Muscle of leg (tissue), 11 donors: Measurements from ENCODE around the gene SIGLEC10. TPM values are rescaled to one million over a fixed set of nuclear protein-coding genes. Genes with fewer than 3 reads are reported as not detected.
"Not testable (repeated sequence)": the region's sequence is repeated elsewhere in the genome, so short reads cannot be mapped to it uniquely, and the experiment has no call there.

Source experiments
- DNase-seq: peaks from one replicate; pipeline ENCODE4 v3.0.0; 2013
- H3K27ac ChIP-seq: one replicate; pipeline ENCODE4 v1.5.1; 2013; ENCODE audit warnings: mild to moderate bottlenecking, low read length, control low read depth
- H3K27me3 ChIP-seq: one replicate; pipeline ENCODE4 v1.6.1; 2013; ENCODE audit warnings: low read length; ENCODE audit not compliant: control insufficient read depth, insufficient read depth
- H3K36me3 ChIP-seq: one replicate; pipeline ENCODE4 v1.6.1; 2013; ENCODE audit warnings: low read length; ENCODE audit not compliant: control insufficient read depth, insufficient read depth
- H3K4me1 ChIP-seq: one replicate; pipeline ENCODE4 v1.6.1; 2013; ENCODE audit warnings: low read length; ENCODE audit not compliant: control insufficient read depth, insufficient read depth
- H3K4me3 ChIP-seq: one replicate; pipeline ENCODE4 v1.5.1; 2013; ENCODE audit warnings: low read length, control low read depth
- H3K9me3 ChIP-seq: replicated peaks from 2 replicates; pipeline ENCODE4 v1.6.1; 2013; ENCODE audit warnings: low read depth, low read length; ENCODE audit not compliant: control insufficient read depth
- WGBS: methylation state at CpG from one replicate; pipeline ENCODE4 v1.1.5; 2013; ENCODE audit warnings: missing lambda C conversion rate; ENCODE audit not compliant: insufficient coverage; 5-methylcytosine and 5-hydroxymethylcytosine counted together
- polyA plus RNA-seq, 8 donors: library from polyadenylated mRNA; unstranded; fragments of 120-200 nt; gene quantifications; one replicate each; pipeline versions ENCODE4 v1.2.1 to v1.2.3, GENCODE V29; 2013; ENCODE audit warnings: inconsistent platforms in 1 of 8, low replicate concordance in 1 of 8; ENCODE audit not compliant: insufficient read length in 8 of 8, insufficient read depth in 1 of 8
- total RNA-seq: library from RNA; stranded (reverse); fragments of 120-200 nt; gene quantifications from one replicate; pipeline ENCODE4 v1.2.4, GENCODE V29; 2013

SIGLEC10 gene
- total and polyA plus RNA-seq, 9 donors, result 0.22 to 1.6 (median 1.1) TPM

DNA sequence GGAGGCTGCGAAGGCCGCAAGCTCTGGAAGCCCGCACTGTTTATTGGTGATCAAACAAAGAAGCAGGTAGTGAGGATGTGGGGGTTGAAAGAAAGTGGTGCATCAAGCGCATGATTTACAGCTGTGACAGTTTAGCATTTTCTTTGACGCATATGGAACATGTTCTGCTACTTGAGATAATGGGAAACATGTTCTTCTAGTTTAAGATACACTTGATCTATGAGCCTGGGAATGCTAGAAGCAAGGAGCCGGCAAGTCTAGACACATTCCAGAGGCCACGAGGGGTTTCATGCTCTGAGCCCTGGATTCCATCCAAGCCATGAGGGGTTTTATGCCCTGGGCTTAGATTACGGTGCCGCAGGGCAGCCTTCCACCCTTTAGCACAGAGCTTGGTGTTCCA, 20.0 kb downstream of the SIGLEC10 start:
- H3K27ac ChIP-seq, H3K4me3 ChIP-seq, H3K36me3 ChIP-seq, H3K9me3 ChIP-seq, DNase-seq, H3K27me3 ChIP-seq: not testable (repeated sequence)
- H3K4me1 ChIP-seq, result peaks cover 11% of the 10 kb centered on the region
- 46% methylated on average over 8 of the region's 9 CpGs for WGBS

DNA sequence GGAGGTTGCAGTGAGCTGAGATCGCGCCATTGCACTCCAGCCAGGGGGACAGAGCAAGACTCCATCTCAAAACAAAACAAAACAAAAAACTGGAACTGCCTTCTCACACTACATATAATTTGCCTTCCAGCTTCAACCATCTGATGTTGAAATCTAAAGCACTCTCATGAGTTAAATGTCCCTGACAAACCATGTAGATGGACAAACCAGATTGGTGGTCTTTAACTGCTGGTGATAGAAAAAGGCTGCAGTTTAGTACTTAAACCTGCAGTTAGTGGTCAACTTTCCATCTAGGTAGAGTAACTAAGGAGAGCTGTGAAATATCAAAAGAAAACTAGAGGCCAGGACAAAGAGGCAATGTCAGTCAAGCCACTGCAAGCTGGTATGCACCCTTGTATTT, 21.3 kb downstream of the SIGLEC10 start:
- DNase-seq, result no peak

DNA sequence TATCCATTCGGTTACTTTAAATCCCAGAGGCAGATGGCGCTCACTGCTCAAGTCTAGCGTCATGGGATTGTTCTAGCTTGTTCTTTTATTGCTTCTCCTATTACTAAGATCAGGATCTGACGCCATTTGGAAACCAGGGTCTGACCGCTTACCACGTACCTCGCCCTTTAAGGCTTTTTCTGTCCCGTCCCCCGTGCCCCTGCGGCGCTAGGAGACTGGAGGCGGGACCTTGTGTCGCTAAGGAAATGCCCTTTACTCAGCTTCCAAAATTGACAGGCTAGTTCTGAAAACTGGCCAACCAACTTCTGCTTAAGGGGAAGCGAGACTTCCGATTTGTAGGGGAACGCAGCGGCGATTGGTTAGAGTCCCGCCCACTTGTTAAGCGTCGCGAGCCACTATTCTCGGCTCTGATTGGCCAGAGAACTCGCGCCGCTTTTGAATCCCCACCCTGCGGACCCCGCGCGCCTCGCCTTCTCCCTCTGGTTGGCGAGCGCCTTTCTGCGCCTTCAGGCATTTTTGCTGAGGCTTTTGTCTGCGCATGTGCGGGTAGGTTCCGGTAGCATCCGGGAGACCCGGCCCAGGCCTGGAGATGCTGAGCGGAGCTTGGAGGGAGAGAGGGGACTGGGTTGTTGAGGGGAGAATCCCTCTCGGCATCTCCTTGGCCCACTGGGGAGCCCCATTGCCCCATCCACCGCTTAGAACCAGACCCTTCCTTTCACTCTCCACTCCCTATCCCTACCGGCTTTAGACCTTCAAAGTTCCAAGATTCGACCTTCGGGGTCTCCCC, 23.2 kb downstream of the SIGLEC10 start:
- Histone ChIP-seq H3K4me3 (peak overlapping the region; percentile 36), H3K27me3 (no peaks in the 10 kb centered on the region), H3K36me3 (no peaks in the 10 kb centered on the region), H3K4me1 (peaks cover 11% of the 10 kb centered on the region), H3K9me3 (no peaks in the 10 kb centered on the region), H3K27ac (peak overlapping the region; percentile 87)
- under 1% methylated on average over 35 of the region's 45 CpGs for WGBS
- DNase-seq, result peak; percentile 100

More for the DNA sequence above, 21.3 kb downstream of the SIGLEC10 start:
- Histone ChIP-seq H3K4me3 (no peak overlapping the region), H3K36me3 (no peaks in the 10 kb centered on the region), H3K9me3 (no peaks in the 10 kb centered on the region), H3K27ac (no peak overlapping the region), H3K4me1 (peaks cover 11% of the 10 kb centered on the region), H3K27me3 (no peaks in the 10 kb centered on the region)
- 100% methylated on average over 1 of the region's 2 CpGs for WGBS

DNA sequence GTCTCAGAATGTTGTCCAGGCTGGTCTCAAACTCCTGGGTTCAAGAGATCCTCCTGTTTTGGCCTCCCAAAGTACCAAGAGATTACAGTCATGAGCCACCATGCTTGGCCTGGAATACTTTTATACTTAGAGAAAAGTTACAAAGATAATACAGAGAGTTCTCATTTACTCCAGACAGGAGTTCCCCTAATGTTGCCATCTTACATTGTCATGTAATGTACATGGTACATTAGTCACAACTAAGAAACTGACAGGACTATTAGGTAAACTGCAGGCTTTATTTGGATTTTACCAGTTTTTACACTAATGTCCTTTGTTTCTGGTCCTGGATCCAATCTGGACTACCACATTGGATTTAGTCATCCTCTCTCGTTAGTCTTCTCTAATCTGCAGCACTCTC, 24.7 kb downstream of the SIGLEC10 start:
- Histone ChIP-seq H3K9me3 (no peaks in the 10 kb centered on the region), H3K4me3 (no peak overlapping the region), H3K4me1 (peaks cover 11% of the 10 kb centered on the region), H3K36me3 (no peaks in the 10 kb centered on the region), H3K27me3 (no peaks in the 10 kb centered on the region), H3K27ac (no peak overlapping the region)
- no CpG with 5 or more reads among the region's 1 CpG for WGBS
- DNase-seq, result no peak

DNA sequence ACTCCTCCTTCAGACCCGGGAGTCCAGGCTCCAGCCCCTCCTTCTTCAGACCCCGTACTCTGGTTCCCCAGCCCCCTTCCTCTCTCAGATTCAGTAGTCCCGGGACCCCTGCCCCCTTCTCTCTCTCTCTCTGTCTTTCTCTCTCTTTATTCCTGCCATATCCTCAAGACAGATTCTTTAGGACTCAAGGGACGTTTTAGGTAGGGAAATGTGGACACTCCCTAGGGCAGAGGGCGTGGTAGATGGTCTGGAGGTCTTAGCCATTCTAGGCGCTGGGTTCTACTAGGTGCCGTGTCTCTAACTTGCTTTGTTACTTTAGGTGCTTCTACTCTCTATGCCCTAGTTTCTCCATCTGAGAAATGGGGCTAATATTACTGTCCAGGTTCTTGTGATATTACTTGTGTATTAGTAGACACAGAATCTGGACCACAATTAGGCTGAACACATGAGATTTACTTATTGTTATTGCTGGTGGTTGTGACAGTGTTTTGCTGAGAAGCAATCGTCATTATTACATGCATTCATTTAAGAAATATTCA, 26.3 kb downstream of the SIGLEC10 start:
- WGBS, result 29% methylated on average over 2 of the region's 8 CpGs
- Histone ChIP-seq H3K36me3 (no peaks in the 10 kb centered on the region), H3K4me1 (peaks cover 11% of the 10 kb centered on the region), H3K27me3 (no peaks in the 10 kb centered on the region), H3K27ac (no peak overlapping the region), H3K4me3 (no peak overlapping the region), H3K9me3 (no peaks in the 10 kb centered on the region)
- no peak for DNase-seq

DNA sequence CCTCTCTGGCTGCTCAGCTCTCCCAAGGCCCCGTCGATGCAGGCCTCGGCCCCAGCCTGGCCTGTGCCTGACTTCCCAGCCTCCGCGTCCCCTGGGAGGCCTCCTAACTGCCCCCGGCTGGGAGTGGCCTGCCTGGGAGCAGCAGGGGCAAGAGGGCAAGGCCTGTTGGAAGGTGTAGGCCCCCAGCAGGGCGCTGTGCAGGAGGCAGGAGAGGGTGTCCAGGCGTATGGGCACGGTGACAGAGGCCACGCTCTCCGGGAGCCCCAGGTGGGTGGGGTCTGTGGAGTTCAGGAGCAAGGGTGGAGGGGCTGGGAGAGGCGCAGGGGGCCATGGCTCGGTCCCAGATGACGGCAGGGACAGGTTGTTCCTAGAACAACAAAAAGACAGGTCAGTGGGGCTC, 28.3 kb downstream of the SIGLEC10 start:
- 76% methylated on average over 14 of the region's 14 CpGs for WGBS
- Histone ChIP-seq H3K27me3 (no peaks in the 10 kb centered on the region), H3K9me3 (no peaks in the 10 kb centered on the region), H3K36me3 (no peaks in the 10 kb centered on the region), H3K27ac (no peak overlapping the region), H3K4me3 (no peak overlapping the region), H3K4me1 (peaks cover 4% of the 10 kb centered on the region)
- DNase-seq, result no peak

DNA sequence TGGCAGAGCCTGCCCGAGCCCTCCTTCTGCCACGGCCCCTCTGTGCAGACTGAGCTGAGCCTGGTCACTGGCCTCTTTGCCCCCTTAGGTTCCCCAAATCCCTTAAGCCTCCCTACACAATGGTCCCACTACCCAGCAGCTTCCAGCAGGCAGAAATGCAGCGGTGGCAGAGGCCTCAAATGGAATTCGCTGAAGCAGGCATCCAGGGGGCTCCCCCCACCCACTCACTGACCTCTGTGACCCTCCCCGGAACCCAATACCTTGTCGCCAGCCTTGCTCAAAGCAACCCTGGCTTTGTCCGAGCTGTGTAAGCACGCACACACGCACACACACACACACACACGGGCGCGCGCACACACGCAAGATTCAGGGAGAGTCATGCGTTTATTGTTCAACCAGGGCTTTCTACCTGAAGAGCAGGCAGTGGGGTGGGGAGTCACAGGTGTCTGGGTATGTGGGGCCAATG, 29.5 kb downstream of the SIGLEC10 start, which contains the start of gene LIM2:
LIM2 (minus strand) TSS at position 51 of the 466 bp plus-strand sequence. CDS start 531 bp downstream, outside the sequence.
- Histone ChIP-seq H3K9me3 (no peaks in the 10 kb centered on the region), H3K36me3 (no peaks in the 10 kb centered on the region), H3K4me1 (no peaks in the 10 kb centered on the region), H3K27me3 (no peaks in the 10 kb centered on the region), H3K4me3 (no peak within 1 kb of the TSS), H3K27ac (no peak within 1 kb of the TSS)
- WGBS, result 52% methylated on average over 7 of the region's 15 CpGs
- no peak for DNase-seq

DNA sequence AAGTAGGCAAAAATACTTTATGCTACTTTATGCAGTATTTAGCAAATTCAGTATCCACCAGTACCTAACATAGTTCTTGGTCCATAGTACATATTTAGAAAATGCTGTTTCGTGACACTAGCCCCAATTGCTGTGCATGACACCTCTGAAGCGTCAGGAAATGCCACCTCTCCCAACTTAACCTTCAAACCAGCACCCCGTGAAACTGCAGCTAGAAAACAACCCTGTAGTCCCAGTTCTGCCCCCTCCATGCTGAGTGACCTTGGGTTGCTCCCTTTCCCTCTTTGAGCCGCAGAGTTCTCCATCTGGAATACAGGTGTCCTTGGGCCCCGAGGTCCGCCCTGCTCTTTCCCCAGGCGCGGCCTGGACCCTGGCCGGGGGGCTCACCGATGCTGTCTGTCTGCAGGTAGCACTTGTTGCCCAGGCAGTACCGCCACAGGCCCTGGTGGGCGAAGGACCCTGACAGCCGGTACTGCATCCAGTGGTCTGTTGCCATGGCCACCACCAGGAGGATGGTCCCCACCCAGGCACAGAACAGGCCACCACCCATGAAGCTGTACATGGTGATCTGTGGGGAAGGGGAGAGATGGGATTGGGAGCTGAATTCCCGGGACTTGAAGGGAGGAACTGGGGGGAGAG, 30.4 kb downstream of the SIGLEC10 start:
- Histone ChIP-seq H3K36me3 (no peaks in the 10 kb centered on the region), H3K27me3 (no peaks in the 10 kb centered on the region), H3K9me3 (no peaks in the 10 kb centered on the region), H3K27ac (no peak overlapping the region), H3K4me1 (no peaks in the 10 kb centered on the region), H3K4me3 (no peak overlapping the region)
- WGBS, result 80% methylated on average over 11 of the region's 14 CpGs
- no peak for DNase-seq

DNA sequence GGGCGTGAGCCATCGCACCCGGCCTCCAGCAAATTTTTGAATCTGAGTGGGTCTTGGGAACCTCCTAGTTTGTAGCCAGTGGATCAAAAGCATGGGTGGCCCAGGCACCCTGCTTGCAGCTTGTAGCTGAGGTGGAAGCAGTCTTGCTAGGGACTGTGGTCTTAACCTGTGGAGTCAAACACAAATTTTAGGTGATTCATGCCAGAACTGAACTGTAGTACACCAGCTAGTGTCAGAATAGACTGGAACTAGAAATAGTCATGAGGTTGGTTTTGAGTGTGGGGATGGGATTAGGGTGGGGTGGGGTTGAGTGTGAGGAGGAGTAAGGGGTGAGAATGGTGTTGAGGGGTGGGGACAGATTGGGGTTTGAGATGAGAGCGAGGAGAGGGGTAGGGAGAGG, 35.4 kb downstream of the SIGLEC10 start:
- H3K4me3 ChIP-seq, result no peak overlapping the region
- H3K4me1 ChIP-seq, result no peaks in the 10 kb centered on the region
- DNase-seq, result no peak
- H3K27ac ChIP-seq, result no peak overlapping the region
- H3K9me3 ChIP-seq, result peaks cover 2% of the 10 kb centered on the region
- no peaks in the 10 kb centered on the region for H3K36me3 ChIP-seq
- WGBS, result 87% methylated on average over 4 of the region's 4 CpGs
- no peaks in the 10 kb centered on the region for H3K27me3 ChIP-seq

DNA sequence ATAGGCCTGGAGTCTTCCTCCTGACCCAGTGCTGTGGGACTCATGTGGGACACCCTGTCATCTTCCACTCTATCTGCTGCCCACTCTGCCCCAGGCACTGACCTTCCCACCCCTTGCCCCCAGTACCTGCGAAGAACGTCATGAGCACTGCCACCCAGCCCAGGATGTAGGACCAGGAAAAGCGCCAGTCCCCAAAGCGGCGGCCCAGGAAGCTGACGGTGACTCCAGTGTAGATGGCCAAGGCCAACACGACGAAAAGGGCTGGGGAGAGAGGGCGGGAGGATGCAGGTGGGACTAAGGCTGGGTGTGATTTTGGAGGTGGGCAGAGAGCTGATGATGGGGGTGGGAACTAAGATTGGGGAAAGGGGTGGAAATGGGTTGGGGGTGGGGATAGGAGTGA, 37.1 kb downstream of the SIGLEC10 start:
- Histone ChIP-seq H3K9me3 (peaks cover 2% of the 10 kb centered on the region), H3K36me3 (no peaks in the 10 kb centered on the region), H3K4me3 (no peak overlapping the region), H3K27ac (no peak overlapping the region), H3K27me3 (no peaks in the 10 kb centered on the region), H3K4me1 (no peaks in the 10 kb centered on the region)
- WGBS, result 95% methylated on average over 9 of the region's 9 CpGs
- no peak for DNase-seq
